Stimulated activated CD4-positive, alpha-beta T cell treated with anti-CD3 and anti-CD28 coated beads, Interleukin-1b, Interleukin-23, amount 100 ng/mL, for 48 hours (primary cell): Measurements from ENCODE around the gene ALDH1A3.
A peak's percentile ranks its signal among the peaks of the same experiment; 100 is the strongest.

Experiments
- DNase-seq: peaks from one replicate; pipeline ENCODE4 v3.0.0-alpha.2; 2020

The ALDH1A3 gene

DNA sequence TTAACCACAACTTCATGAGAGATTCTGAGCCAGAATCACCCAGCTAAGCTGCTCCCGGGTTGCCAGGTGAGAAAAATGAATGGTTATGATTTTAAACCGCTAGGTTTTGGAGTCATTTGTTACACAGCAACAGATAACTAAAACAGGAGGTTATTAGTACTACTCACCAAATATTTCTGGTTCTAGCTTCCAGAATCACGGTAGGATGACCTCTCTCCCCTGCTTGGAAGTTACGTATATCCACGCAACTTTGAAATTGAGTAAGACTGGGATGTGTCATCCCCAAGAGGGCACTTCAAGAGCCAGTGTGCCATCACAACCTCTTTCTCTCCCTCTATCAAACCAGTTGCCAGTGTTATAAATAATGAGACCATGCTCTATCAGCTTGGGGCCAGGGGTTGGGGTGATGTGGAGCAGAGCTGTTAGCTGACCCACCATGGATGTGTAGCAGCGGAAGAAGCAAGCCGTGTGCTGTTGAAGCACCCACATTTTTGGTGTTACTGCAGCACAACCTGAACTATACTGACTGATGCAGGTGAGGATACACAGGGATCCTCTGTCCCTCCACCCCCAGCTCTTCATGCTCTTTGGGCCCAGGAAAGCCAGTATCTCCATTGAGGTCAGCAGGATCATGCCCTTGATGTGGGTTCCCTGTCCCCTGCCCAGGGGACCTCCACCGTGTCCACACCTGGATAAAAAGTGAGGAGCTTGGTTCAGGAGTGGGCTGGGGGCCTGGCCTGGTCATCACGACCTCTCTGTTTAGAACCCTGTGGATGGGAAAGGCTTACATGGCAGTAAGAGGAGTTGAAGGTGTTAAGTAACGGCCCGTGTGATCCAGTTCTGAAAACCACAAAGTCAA, 19.4 kb upstream of the ALDH1A3 start:
- DNase-seq = no peak

GRCh38 chr15:100860829-100861510, 18.7 kb upstream of the ALDH1A3 start:
- DNase-seq = no peak

- no peak for DNase-seq
These were observed 18.1 kb upstream of the ALDH1A3 start for GRCh38 chr15:100861511-100861991.

- no peak for DNase-seq
These were observed 17.5 kb upstream of the ALDH1A3 start for GRCh38 chr15:100862162-100862561.

DNA sequence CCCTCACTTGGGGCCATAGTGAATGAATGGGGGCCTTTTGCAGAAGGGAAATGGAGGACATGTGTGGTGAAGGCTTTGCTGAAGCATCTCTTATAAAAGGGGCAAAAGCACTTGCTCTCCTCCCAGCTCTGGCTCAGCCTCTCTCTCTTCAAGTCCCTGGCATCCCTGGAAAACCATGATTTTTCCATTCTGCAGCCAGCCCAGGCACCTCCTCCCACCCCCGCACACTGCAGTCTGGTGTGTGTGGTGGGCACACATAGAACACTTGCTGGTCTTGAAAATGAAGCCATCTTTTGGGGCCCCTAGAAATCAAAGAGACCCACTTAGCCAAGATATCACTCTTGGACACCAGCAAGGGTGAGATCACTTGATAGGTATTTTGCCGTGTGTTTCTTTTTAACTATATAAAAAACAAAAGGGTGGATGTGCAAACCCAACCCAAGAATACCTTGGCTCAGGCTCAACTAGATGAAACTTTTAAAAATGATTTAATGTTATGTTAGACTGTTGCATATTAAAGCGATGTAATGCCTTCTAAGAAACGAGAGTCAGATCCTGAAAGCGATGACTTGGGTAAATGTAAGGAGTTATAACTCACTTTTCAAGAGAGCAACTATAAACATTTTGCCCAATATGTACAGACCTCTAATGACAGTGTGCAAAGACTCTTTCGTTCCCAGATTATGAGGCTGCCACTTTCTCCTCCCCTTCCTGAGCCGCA, 16.4 kb upstream of the ALDH1A3 start:
- no peak for DNase-seq

GRCh38 chr15:100863796-100864267, 15.8 kb upstream of the ALDH1A3 start:
- DNase-seq = no peak

GRCh38 chr15:100866386-100867330, 13.0 kb upstream of the ALDH1A3 start:
- DNase-seq = no peak

GRCh38 chr15:100867433-100867832, 12.2 kb upstream of the ALDH1A3 start:
- DNase-seq = no peak

DNA sequence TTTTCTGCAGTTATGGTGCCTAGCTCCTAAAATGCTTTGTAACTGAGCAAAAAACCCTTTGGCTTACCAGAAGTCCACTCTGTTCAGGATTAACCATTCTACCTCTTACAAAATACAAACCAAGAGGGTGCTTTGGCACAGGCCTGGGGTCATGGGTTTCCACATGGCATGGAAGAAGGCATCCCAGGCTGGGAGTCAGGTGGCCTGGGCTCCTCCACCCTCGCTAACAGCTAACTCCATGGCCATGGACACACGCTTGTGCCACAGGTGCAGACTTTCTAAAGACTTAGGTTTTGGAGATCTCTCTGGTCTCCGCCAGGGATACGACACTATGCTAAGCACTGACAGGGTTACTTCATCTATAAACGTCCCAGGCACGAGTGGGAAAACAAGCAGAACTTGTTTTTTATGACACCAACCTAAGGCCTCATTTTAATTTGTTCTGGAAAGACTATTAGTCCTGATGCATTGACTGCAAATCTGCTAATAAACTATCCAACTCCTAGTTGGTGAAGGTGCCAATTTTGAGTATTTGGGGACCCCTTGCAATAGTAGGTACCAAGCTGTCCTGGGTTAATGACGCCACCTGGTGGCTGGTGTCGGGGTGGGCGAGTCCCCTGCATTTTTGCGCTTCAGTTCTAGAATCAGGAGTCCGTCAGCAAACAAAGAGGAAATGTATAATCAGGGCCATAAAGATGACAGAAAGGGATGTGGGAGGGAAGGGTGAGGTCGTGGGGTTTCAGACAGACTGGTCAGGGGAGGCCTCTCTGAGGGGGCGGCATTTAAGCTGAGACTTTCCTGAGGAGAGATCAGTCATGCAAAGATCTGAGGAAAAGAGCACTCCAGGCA, 10.3 kb upstream of the ALDH1A3 start:
- DNase-seq = no peak

- DNase-seq = peak; percentile 26
These were observed 6.5 kb upstream of the ALDH1A3 start for GRCh38 chr15:100873029-100873677.

DNA sequence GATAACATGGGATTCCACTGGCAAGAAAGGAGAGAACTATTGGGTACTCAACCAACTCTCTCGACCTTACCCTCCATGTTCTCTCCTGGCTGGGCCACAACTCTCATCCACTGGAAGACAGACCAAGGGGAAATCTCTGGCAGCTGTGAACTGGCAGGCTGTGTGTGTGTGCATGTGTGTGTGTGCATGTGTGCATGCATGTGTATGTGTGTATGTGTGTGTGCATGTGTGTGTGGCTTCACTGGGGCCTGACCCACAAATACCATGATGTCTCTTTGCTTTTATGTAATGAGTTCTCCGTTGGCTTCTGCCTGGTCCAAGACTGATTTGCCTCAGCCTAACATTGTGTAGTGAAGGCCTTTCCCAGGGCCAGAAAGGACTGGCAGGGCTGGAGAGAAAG, 4.1 kb upstream of the ALDH1A3 start:
- no peak for DNase-seq

GRCh38 chr15:100875976-100876375, 3.7 kb upstream of the ALDH1A3 start:
- no peak for DNase-seq

GRCh38 chr15:100877551-100877950, 2.1 kb upstream of the ALDH1A3 start:
- DNase-seq = no peak

DNA sequence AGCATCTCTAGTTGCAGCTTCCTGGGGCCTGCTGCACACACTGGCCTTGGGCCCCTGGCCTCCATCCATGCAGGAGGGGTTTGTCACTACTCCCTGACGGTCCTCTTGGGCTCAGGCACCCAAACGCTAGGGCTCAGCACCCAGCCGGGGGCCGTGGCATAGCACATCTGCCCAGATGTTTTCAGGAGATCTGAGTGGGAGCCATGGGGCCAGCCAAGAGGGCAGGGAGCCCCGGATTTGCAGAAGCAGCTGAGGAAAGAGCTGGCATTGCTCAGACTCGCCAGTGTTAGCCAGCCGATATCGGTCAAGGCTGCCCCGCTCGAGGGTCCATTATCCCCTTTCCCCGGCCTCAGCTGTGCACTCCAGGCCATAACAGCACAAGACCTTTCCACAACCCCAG, 1.5 kb upstream of the ALDH1A3 start:
- DNase-seq = no peak

DNA sequence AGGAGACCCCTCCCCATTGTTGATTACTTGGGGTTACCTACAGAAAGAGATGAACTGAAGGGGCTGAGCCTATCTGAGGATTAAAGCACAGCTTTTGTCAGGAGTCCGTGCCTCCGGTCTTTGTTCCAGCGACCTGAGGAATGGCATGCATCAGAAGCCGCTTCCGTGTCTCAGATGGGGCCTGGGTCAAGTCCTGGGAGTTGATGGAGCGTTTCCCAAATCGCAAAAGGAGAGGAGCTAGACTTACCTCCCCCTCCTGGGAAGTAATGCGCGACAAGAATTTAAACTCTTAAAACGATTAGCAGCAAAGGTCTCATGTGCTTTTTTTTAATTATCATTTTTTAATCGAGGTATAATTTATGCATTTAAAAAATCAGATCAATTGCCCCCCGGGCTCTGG, 983 bp upstream of the ALDH1A3 start:
- no peak for DNase-seq

- no peak for DNase-seq
These were observed 569 bp upstream of the ALDH1A3 start for GRCh38 chr15:100879061-100879463.

- DNase-seq = no peak
These were observed 687 bp downstream of the ALDH1A3 start for GRCh38 chr15:100880139-100880896.

DNA sequence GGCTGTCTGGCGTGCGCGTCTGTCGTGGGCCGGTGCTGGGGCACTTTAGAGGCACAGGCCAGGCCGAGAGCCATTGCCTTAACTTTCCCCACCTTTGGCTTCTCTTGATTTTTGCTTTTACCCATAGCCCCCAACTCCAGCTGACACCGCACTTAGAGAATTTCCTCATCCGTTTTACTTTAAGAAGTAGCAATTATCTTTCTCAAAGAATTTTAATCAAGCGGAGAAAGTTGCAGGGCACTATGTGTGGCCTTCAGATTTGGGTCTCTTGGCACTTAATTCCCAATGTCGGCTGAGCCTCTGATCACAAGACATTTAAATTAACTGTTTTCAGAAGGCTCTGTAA, 1.2 kb downstream of the ALDH1A3 start:
- DNase-seq = no peak

GRCh38 chr15:100881573-100882336, 2.1 kb downstream of the ALDH1A3 start:
- DNase-seq = no peak
